Caco-2 (cell line): ENCODE measurements around the gene RSU1. TPM values are rescaled to one million over a fixed set of nuclear protein-coding genes. Genes with fewer than 3 reads are reported as not detected.

Source experiments
- BruUV-seq: library from RNA; stranded (reverse); fragments of 400-500 nt; replicated peaks from 2 replicates; lab custom pipeline; 2021; lab: Mats Ljungman, UMichigan
- CTCF ChIA-PET: fragments of 300-600 bp; sonication (Branson Sonifier 250); formaldehyde crosslinking; loops from one replicate; lab custom pipeline; 2022; ENCODE audit warnings: antibody characterized with exemption; lab: Charles Lee
- POLR2A ChIA-PET: fragments of 300-600 bp; sonication (Branson Sonifier 250); formaldehyde crosslinking; loops from one replicate; lab custom pipeline; 2022; ENCODE audit warnings: antibody characterized with exemption; lab: Charles Lee
- DNase-seq, 2 experiments: peaks; one replicate each; pipeline versions ENCODE4 v3.0.0 to v3.0.0-alpha.2; 2020 to 2022
- H3K27me3 ChIP-seq: replicated peaks from 2 replicates; pipeline ENCODE4 v1.6.0; 2011; ENCODE audit warnings: low read length; ENCODE audit not compliant: control insufficient read depth, insufficient read depth
- H3K36me3 ChIP-seq: 2 replicates; pipeline ENCODE4 v1.5.1; 2011; ENCODE audit warnings: low read length; ENCODE audit not compliant: control insufficient read depth, insufficient read depth
- H3K4me1 ChIP-seq: fragments of 250-450 bp; sonication (Bioruptor Pico); 2 replicates; pipeline ENCODE4 v1.5.1; 2020; ENCODE audit warnings: mild to moderate bottlenecking
- H3K4me3 ChIP-seq: 2 replicates; pipeline ENCODE4 v1.5.1; 2011; ENCODE audit warnings: low read depth, mild to moderate bottlenecking, control low read depth, low read length
- H3K9me3 ChIP-seq: fragments of 250-450 bp; sonication (Bioruptor Pico); 2 replicates; pipeline ENCODE4 v1.5.1; 2020; ENCODE audit warnings: mild to moderate bottlenecking, moderate library complexity
- H3K27ac Mint-ChIP-seq: one replicate; pipeline ENCODE4 v1.8.0; 2022; ENCODE audit warnings: mixed read lengths; ENCODE audit not compliant: unreplicated experiment
- H3K27me3 Mint-ChIP-seq: one replicate; pipeline ENCODE4 v1.8.0; 2022; ENCODE audit warnings: mixed read lengths; ENCODE audit not compliant: insufficient read depth, unreplicated experiment
- H3K36me3 Mint-ChIP-seq: one replicate; pipeline ENCODE4 v1.8.0; 2022; ENCODE audit warnings: mild to moderate bottlenecking, mixed read lengths; ENCODE audit not compliant: insufficient read depth, unreplicated experiment
- H3K4me1 Mint-ChIP-seq: one replicate; pipeline ENCODE4 v1.8.0; 2022; ENCODE audit warnings: low read depth, mixed read lengths; ENCODE audit not compliant: unreplicated experiment
- H3K4me3 Mint-ChIP-seq: one replicate; pipeline ENCODE4 v1.8.0; 2022; ENCODE audit warnings: mild to moderate bottlenecking, moderate library complexity, mixed read lengths; ENCODE audit not compliant: unreplicated experiment
- H3K9me3 Mint-ChIP-seq: one replicate; pipeline ENCODE4 v1.8.0; 2022; ENCODE audit warnings: mixed read lengths; ENCODE audit not compliant: unreplicated experiment
- CTCF ChIP-seq, 2 experiments: fragments of 200-600 bp in 1 of 2; IDR thresholded peaks; 1 replicate in 1 of 2; 2 replicates in 1 of 2; pipeline versions ENCODE4 v1.5.1 to v1.8.0; 2011 to 2022; ENCODE audit warnings: antibody characterized with exemption in 1 of 2, control low read depth in 1 of 2, inconsistent platforms in 1 of 2, low read depth in 1 of 2, low read length in 1 of 2, mild to moderate bottlenecking in 1 of 2, moderate library complexity in 1 of 2; ENCODE audit not compliant: insufficient read depth in 1 of 2, severe bottlenecking in 1 of 2, unreplicated experiment in 1 of 2
- intact Hi-C: fragments of 100-400 bp; cut with micrococcal nuclease; formaldehyde crosslinking; loops from one replicate; pipeline ENCODE4 v1.10.0; 2022; ENCODE audit not compliant: unreplicated experiment
- total RNA-seq: library from RNA; stranded (reverse); gene quantifications from 2 replicates; pipeline ENCODE4 v1.2.3, GENCODE V29; 2022

The RSU1 gene
- total RNA-seq, 1 experiment from 2014 or later: 62.0 TPM

- Histone ChIP-seq H3K9me3 (no peaks in the 10 kb centered on the region), H3K4me3 (no peak overlapping the region), H3K36me3 (no peaks in the 10 kb centered on the region), H3K4me1 (peaks cover 17% of the 10 kb centered on the region), H3K27me3 (no peaks in the 10 kb centered on the region)
- Mint-ChIP-seq H3K9me3 (no peaks in the 10 kb centered on the region), H3K4me3 (no peak overlapping the region), H3K27ac (no peak overlapping the region), H3K4me1 (peaks cover 20% of the 10 kb centered on the region), H3K27me3 (no peaks in the 10 kb centered on the region), H3K36me3 (no peaks in the 10 kb centered on the region)
- BruUV-seq: no TSS peak
- intact Hi-C loops: loop anchor here (10.0 kb wide), 1 partner anchor 175 kb away; no protein-coding TSS in a partner anchor
- CTCF ChIA-PET: no interaction called here
- POLR2A ChIA-PET: interaction anchor here (0.6 kb wide), 1 partner anchor 10 kb away, joined by 3 read pairs; no protein-coding TSS in a partner anchor
- no peak for TF ChIP-seq CTCF (IDR thresholded peaks at IDR 0.05; ENCODE audit: insufficient read depth in 1 of 2, low read depth in 1 of 2, low read length in 1 of 2, severe bottlenecking in 1 of 2, unreplicated experiment in 1 of 2)
- no peak for DNase-seq
Measured at GRCh38 chr10:16599662-16600061, 217.6 kb downstream of the RSU1 start.

GRCh38 chr10:16597656-16598055 is 219.6 kb downstream of the RSU1 start:
- intact Hi-C loops: no loop called here
- Mint-ChIP-seq H3K4me3 (no peak overlapping the region), H3K27ac (no peak overlapping the region), H3K27me3 (no peaks in the 10 kb centered on the region), H3K9me3 (no peaks in the 10 kb centered on the region), H3K4me1 (peaks cover 18% of the 10 kb centered on the region), H3K36me3 (no peaks in the 10 kb centered on the region)
- Histone ChIP-seq H3K27me3 (no peaks in the 10 kb centered on the region), H3K4me1 (peaks cover 16% of the 10 kb centered on the region), H3K36me3 (no peaks in the 10 kb centered on the region), H3K9me3 (no peaks in the 10 kb centered on the region), H3K4me3 (no peak overlapping the region)
- POLR2A ChIA-PET: no interaction called here
- TF ChIP-seq CTCF (IDR thresholded peaks at IDR 0.05; ENCODE audit: insufficient read depth in 1 of 2, low read depth in 1 of 2, low read length in 1 of 2, severe bottlenecking in 1 of 2, unreplicated experiment in 1 of 2): no peak
- no peak for DNase-seq
- no TSS peak for BruUV-seq
- CTCF ChIA-PET: no interaction called here

- no peaks in the 10 kb centered on the region for H3K9me3 ChIP-seq
- H3K4me3 Mint-ChIP-seq: no peak overlapping the region
- intact Hi-C loops: no loop called here
- H3K36me3 Mint-ChIP-seq: no peaks in the 10 kb centered on the region
- H3K4me1 ChIP-seq: no peaks in the 10 kb centered on the region
- H3K27me3 Mint-ChIP-seq: no peaks in the 10 kb centered on the region
- H3K36me3 ChIP-seq: no peaks in the 10 kb centered on the region
- H3K27me3 ChIP-seq: no peaks in the 10 kb centered on the region
- no TSS peak for BruUV-seq
- H3K4me1 Mint-ChIP-seq: no peaks in the 10 kb centered on the region
- ChIA-PET POLR2A (no interaction called here), CTCF (no interaction called here)
- H3K4me3 ChIP-seq: no peak overlapping the region
- DNase-seq: no peak
- H3K9me3 Mint-ChIP-seq: no peaks in the 10 kb centered on the region
- no peak for TF ChIP-seq CTCF (IDR thresholded peaks at IDR 0.05; ENCODE audit: insufficient read depth in 1 of 2, low read depth in 1 of 2, low read length in 1 of 2, severe bottlenecking in 1 of 2, unreplicated experiment in 1 of 2)
- H3K27ac Mint-ChIP-seq: no peak overlapping the region
Measured at GRCh38 chr10:16592378-16592777, 224.8 kb downstream of the RSU1 start.
